GM13977 (cell line): Measurements from ENCODE around the gene PTRHD1.
"Not testable (repeated sequence)": the region's sequence is repeated elsewhere in the genome, so short reads cannot be mapped to it uniquely, and the experiment has no call there.

Experiments
- DNase-seq: peaks from one replicate; pipeline ENCODE4 v3.0.0; 2012; ENCODE audit warnings: low spot score
- in situ Hi-C: fragments of 300-500 bp; cut with MboI; formaldehyde crosslinking; loops from one replicate; pipeline ENCODE4 v1.12.0; 2022; ENCODE audit warnings: low sequenced_read_pairs, low pct_unique_long_range_greater_than_20kb, mixed read lengths, inconsistent platforms; ENCODE audit not compliant: unreplicated experiment
- TF ChIP-seq, protein P1 (sequence below): IDR thresholded peaks from 2 replicates; pipeline ENCODE4 v1.5.1; 2012; ENCODE audit warnings: mild to moderate bottlenecking, control low read depth; ENCODE audit not compliant: insufficient read depth; ENCODE audit errors: extremely low read depth, missing control alignments

Gene PTRHD1

DNA sequence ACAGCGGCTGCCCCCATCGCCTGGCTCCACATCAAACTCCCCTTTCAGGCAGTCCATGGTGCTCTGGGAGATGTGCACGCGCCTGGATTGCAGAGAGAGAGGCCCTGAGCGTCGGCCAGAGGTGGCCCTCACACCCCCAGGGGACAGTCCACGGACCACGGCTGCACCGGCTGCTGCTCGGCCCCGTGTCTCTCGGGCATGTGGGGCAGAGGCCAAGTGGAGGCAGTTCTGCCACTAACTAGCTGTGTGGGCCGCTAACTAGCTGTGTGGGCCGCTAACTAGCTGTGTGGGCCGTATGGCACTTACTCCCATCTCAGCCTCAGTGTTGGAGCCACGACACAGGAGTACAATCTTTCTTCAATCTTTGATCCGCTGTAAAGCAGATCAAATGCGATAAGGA lies 45.4 kb upstream of the PTRHD1 start:
- TF ChIP-seq, protein P1, sequence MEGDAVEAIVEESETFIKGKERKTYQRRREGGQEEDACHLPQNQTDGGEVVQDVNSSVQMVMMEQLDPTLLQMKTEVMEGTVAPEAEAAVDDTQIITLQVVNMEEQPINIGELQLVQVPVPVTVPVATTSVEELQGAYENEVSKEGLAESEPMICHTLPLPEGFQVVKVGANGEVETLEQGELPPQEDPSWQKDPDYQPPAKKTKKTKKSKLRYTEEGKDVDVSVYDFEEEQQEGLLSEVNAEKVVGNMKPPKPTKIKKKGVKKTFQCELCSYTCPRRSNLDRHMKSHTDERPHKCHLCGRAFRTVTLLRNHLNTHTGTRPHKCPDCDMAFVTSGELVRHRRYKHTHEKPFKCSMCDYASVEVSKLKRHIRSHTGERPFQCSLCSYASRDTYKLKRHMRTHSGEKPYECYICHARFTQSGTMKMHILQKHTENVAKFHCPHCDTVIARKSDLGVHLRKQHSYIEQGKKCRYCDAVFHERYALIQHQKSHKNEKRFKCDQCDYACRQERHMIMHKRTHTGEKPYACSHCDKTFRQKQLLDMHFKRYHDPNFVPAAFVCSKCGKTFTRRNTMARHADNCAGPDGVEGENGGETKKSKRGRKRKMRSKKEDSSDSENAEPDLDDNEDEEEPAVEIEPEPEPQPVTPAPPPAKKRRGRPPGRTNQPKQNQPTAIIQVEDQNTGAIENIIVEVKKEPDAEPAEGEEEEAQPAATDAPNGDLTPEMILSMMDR: no peak
- in situ Hi-C loops: no loop called here
- DNase-seq: no peak

DNA sequence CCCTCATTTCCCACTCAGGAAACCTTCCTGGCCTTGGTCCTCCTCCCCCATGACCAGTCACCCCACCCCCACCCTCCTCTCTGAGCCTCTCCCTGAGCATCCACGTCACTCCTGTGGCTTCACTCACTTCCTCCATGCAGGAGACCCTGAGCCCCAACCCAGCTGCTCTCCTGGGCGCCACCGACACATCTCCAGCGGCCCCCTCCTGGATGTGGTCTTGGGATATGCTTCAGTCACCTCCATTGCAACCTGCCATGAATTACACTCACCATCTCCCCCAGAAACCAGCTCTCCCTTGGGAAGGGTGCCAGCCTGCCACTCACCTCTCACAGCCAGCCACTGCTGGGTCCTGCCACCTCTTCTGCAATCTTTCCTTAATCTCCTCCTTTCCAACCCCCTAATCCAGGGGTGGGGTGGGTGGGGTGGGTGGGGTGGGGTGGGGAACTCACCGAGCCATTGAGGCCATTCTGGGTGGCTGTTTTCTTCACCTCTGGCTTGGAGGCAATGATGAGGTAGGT lies 44.9 kb upstream of the PTRHD1 start:
- no peak for DNase-seq
- TF ChIP-seq, protein P1: no peak
- in situ Hi-C loops: no loop called here

DNA sequence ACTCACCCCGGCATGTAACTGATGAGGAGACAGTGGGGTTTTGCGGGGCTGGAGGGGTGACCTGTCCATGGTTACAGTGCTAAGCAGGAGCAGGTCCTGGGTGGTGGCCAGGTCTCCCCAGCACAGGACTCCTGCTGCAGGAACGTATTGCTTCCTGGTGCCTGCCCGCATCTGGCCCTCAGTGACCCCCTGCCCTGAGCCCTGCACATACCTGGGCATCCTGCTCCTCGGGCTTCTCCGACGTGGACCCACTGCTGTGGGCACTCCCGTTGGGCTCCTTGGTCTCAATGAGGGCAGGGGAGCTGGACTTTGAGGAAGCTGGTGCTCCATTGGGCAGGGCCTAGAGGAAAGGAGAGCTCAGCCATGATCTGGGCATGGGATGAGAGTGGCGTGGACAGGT lies 43.5 kb upstream of the PTRHD1 start:
- TF ChIP-seq, protein P1: no peak
- DNase-seq: no peak
- in situ Hi-C loops: no loop called here

DNA sequence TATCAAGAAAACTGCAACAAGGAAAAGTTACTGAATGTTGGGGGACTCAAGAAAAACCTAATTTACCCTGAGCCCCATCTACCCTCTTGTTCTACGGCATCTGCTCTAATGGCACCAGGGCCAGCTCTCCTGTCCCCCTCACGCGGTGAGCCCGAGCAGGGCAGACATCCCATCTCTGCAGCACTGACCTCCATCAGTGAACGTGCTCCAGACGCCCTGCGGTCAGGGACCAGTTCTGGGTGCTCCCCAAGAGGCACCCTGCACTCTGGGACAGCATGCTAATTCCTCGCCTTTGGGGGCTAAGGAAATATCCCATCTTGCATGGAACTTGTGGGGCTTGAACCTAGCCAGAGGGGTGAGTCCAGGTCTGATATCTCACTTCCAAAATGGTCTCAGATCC lies 43.0 kb upstream of the PTRHD1 start:
- in situ Hi-C loops: no loop called here
- no peak for DNase-seq
- TF ChIP-seq, protein P1: no peak

DNA sequence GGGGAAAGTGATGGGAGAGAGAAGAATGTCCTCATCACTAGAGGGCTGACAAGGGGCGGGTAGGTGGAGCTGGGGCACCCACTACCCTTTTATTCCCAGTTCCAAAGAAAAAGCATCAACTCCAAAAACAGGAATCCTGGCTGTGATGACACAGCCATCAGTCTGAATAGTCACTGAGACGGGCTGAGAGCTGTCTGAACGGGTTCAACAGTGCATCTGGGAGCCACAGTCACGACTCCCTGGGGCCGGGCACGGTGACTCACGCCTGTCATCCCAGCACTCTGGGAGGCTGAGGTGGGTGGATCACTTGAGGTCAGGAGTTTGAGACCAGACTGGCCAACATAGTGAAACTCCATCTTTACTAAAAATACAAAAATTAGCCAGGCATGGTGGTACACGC lies 42.2 kb upstream of the PTRHD1 start:
- DNase-seq, in situ Hi-C loops: not testable (repeated sequence)

DNA sequence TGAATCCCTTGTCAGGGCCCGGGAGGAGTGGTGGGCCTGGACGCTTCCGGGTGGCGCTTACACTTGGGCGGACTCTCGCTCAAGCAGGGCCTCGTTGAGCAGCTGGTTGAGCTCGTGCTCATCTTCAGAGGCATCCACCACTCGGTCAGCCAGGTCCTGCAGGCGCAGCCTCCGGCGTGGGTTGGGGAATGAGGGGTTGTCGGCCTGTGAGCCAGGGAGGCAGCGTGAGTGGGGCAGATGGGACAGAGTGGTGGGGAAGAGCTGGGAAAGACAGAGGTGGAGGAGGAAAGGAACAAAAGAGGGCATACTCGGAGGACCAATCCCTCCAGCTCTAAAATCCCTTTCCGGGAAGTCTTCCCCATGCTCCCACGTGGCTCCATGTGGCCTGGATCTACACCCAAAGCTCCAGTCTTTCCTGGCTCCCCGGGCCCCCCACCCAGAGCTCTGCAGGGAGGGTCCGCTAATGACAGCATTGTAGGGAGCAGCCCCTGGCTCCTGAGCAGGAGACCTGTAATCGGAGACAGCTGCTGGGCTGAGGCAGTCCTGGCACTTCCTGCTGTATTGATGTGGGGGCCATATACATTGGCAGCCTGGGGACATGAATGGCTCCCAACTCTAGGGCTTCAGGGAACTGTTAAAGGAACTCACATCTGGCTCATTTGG lies 41.7 kb upstream of the PTRHD1 start:
- TF ChIP-seq, protein P1: no peak
- in situ Hi-C loops: no loop called here
- DNase-seq: no peak

DNA sequence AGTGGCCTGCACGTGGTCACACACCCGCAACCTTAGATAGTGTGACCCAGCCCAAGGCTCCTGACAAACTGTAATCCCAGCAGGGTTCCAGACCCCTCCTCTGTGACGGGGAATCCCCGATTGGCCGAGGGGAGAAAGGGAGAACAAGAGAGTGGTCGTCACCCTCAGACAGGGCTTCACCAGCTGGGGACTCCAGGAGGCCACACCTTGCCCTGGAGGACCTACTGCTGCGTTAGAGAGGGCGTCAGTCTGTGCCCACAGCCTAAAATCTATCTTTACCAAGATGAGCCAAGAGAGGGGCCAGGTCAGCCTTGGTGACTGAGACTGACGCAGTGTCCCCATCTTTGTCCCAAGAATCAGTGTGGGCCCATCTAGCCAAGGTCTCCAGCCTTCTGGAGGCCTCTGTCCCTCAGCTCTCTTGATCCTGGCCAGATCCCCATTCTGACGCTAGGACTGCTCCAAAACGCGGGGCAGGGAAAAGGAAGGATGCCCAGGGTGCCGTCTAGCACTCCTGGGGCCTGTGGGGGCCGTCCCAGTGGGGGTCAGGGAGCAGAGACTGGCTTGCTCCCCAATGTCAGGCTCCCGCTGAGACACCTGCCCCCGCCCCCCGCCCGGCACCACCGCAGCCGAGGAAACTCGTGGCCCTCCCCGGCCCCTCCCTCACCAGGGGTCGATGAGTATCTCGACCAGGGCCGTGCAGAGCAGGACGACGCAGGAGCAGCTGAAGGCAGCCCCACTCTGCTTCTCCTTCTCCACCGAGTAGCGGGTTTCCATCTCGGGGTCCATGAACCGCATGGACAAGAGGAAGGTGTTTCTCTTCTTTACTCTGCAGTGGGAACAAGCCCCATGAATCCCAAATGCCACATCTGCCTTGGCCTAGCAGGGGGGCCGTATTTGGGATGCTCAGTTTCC lies 40.9 kb upstream of the PTRHD1 start:
- in situ Hi-C loops: no loop called here
- DNase-seq: no peak
- TF ChIP-seq, protein P1: no peak
